GM18861 (cell line): ENCODE results near the gene GJB3.
"Not testable (repeated sequence)": the region's sequence is repeated elsewhere in the genome, so short reads cannot be mapped to it uniquely, and the experiment has no call there.

ENCODE experiments used
- ATAC-seq: cut with Tn5 transposase; IDR thresholded peaks from one replicate; pipeline ENCODE4 v1.9.1; 2021; ENCODE audit not compliant: unreplicated experiment

GJB3 gene

DNA sequence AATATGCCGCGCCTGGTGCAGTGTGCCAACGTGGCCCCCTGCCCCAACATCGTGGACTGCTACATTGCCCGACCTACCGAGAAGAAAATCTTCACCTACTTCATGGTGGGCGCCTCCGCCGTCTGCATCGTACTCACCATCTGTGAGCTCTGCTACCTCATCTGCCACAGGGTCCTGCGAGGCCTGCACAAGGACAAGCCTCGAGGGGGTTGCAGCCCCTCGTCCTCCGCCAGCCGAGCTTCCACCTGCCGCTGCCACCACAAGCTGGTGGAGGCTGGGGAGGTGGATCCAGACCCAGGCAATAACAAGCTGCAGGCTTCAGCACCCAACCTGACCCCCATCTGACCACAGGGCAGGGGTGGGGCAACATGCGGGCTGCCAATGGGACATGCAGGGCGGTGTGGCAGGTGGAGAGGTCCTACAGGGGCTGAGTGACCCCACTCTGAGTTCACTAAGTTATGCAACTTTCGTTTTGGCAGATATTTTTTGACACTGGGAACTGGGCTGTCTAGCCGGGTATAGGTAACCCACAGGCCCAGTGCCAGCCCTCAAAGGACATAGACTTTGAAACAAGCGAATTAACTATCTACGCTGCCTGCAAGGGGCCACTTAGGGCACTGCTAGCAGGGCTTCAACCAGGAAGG is 4.3 kb downstream of the GJB3 start:
- ATAC-seq = no peak

DNA sequence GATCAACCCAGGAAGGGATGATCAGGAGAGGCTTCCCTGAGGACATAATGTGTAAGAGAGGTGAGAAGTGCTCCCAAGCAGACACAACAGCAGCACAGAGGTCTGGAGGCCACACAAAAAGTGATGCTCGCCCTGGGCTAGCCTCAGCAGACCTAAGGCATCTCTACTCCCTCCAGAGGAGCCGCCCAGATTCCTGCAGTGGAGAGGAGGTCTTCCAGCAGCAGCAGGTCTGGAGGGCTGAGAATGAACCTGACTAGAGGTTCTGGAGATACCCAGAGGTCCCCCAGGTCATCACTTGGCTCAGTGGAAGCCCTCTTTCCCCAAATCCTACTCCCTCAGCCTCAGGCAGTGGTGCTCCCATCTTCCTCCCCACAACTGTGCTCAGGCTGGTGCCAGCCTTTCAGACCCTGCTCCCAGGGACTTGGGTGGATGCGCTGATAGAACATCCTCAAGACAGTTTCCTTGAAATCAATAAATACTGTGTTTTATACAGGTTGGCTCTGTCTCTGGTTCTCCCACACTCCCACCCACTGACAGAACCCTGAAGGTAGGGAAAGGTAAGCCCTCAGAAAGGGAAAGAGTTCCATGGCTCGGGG is 5.0 kb downstream of the GJB3 start:
- ATAC-seq = no peak

DNA sequence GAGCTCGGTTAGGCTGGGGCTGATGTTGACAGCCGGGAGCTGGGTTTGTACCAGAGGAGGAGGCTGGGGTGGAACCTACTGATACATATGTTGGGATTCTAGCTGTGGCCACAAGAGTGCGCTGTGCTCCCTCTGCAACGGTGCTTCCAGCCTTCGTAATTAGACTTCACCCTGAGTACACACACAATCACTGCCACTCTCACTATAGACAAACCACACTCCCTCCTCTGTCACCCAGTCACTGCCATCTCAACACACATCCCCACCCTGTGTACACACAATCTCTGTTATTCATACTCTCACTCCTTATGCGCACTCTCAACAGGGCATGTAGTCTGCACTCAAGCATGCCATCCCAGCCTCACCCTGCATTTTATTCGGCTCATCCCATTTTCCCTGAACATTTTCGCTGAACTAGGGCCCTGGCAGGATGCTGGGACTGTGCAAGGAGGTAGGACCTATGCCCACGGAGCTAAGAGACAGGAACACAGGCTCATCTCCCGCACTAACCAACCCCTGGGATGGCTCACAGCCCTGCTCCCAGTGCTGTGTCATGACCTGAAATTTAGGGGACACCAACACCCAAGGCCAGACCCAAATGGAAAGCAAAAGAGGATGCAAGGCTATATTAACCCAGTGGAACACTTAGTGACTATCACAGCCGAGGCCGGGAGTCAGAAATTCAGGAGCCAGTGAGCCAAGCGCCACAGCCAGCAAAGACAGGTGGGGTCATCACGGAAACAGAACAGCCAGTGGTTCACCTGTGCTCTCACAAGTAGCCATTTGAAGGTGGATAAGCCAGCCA is 5.7 kb downstream of the GJB3 start:
- ATAC-seq = no peak

DNA sequence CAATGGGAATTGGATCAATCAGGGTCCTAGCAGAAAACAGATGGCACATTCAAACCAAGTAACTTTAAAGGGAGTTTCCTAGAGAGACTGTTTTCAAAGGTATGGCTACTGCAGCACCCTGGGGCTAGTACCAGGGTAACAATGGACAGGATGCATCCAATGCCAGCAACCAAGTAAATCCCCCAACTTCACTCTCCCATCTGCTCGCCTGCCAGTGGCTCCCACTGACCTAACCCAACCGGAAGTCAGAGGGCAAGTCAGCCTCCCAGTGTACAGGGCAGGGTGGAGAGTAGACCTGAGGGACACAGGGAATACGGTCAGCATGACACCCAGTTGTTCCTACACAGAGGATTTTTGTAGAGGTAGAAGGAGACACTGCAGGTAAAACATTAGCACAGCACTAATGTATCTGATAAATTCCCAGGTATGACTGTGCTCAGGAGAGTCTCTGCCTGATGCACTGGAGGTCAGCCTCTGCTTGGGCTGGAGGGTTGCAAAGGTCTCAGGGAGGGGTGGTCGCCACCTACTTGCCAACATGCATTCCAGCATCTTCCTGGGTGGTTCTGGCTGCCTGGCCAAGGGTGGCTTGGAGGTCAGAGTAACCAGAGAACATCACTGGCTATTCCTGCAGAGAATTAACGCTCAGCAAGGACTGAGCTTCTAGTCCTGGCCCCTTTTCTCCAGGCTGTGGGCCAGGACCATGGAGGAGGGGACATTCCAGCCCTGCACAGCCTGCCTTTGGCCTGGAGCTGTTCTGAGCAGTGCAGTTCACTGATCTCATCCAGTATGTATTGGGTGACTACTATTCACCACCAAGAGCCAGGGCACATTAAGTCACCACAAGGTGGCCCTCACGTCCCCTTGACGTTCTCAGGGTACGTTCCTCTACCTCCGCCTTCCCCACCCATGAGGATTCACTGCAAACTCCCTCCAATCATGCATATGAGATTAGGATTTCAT is 6.7 kb downstream of the GJB3 start:
- ATAC-seq = no peak

DNA sequence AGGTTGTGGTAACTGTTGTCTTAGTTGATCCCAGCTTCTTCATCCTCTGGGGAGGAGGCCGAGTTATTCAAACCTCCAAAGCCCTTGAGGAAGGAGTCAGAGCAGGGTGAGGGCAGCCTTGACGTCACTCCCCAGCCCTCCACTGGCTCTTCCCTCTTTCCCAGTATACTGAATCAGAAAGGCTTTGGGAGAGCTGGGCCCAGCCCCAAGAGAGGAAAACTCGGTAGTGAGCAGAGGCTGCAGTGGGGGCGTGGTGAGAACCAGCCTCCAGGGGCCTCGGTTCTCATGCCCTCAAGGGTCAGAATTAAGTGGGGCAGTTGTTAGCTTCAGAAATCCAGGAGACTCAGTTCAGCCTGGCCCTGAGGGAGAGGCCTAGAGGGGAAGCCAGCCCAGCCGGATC is 10.0 kb downstream of the GJB3 start:
- ATAC-seq = no peak

DNA sequence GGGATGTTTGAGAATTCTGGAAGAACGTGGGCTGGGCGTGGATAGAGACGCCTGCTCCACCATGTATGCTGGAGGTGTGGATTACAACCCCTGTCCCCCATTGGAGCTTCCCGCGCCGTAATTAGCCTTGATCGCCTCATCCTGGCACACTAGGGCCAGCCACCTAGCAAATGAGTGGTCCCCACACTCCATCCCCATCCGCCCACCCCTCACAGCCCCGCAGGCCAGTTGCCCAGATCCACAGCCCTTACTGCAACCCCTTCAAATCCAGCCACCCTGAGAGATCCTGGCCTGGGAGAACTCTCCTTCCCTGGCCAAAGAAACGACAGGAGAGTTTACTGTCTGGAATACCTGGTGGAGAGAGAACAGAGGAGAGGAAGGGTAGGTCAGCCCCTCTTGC is 11.4 kb downstream of the GJB3 start:
- no peak for ATAC-seq

DNA sequence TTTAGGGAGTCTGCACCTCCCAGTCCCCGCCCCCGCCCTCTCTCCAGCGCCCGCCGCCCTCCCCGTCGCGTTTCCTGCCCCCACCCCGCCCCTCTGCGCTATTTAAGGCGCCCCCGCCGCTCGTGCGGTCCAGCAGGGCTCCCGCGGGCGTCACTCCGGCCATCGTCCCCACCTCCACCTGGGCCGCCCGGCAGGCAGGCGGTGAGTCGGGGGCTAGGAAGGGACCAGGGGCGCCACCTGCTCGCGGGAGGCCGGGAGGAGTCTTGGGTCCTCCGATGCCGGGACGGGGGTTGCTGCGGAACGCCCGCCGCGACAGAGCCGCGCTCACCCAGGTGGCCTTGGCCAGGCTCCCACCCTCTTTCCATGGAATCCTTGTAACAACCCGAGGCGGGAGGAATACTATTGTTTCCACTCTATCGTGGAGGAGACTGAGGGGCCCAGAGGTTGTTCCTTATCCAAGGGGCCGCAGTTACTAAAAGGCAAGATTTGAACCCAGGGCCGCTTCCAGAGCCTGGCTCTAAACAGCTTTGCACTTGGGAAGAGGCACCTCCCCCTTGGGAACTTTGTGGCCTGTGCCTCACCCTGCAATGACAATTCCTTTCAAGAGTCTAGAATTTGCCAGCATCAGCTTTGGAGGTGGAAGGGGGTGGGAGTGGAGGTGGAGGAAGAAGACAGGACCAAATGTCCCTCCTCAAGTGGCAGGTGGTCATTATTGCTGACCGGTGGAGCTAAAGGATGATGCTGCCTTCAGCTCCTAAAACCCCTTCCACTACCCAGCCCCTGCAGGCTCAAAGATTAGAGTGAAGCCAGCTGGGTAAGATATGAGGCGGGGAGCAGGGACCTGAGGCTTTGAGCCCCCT is 12.1 kb downstream of the GJB3 start, which contains the start of gene GJA4:
Gene GJA4, plus strand, starts transcription at position 132 of the 860 bp plus-strand sequence. CDS start 1,215 bp downstream, outside the sequence.
- no peak for ATAC-seq

DNA sequence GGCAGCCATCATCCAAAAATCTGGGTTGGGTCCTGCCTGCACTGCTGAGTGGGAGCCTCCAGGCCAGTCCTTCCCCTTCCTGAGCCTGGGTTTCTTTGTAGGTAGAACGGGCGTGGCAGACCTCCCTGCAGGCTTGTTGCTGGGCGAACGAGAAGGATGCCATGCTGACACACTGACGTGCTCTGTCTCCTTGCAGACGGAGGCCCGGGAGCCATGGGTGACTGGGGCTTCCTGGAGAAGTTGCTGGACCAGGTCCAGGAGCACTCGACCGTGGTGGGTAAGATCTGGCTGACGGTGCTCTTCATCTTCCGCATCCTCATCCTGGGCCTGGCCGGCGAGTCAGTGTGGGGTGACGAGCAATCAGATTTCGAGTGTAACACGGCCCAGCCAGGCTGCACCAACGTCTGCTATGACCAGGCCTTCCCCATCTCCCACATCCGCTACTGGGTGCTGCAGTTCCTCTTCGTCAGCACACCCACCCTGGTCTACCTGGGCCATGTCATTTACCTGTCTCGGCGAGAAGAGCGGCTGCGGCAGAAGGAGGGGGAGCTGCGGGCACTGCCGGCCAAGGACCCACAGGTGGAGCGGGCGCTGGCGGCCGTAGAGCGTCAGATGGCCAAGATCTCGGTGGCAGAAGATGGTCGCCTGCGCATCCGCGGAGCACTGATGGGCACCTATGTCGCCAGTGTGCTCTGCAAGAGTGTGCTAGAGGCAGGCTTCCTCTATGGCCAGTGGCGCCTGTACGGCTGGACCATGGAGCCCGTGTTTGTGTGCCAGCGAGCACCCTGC is 13.2 kb downstream of the GJB3 start:
- no peak for ATAC-seq

DNA sequence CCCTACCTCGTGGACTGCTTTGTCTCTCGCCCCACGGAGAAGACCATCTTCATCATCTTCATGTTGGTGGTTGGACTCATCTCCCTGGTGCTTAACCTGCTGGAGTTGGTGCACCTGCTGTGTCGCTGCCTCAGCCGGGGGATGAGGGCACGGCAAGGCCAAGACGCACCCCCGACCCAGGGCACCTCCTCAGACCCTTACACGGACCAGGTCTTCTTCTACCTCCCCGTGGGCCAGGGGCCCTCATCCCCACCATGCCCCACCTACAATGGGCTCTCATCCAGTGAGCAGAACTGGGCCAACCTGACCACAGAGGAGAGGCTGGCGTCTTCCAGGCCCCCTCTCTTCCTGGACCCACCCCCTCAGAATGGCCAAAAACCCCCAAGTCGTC is 13.8 kb downstream of the GJB3 start:
- ATAC-seq = no peak

DNA sequence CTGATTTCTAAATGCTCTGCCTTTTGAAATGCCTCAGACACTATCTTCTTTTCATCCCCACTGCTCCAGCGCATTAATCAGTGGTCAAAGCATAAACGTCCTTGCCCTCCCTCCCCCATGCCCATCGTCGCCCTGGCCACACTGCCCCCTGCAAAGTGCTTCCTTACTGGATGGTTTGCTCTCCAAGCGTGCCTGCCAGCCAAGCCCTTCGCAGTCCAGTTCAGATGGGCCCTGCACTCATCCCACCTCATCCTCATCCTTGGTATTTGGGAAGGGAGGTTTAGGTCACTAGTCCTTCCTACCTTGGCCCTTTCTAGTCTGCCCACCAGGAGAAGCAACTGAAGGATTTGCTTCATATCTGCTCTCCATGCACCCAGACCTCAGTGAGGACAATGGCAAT is 14.9 kb downstream of the GJB3 start:
- ATAC-seq = no peak

DNA sequence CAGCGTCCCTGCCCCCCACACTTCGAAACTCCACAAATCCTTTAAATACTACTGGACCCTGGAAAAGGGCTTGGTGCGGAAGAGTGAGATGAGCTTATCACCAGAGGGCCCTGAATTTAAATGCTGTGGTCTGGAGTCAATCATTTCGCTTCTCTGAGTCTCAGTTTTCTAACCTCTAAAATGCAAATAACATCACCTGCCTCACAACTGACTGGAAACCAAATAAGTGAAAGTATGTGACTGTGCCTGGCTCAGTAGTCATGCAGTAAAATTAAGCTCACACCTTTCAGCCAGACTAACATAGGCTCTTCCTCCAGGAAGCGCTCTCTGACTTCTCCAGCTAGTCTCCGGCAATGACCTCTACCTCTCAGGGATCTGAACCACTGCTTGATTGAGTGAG is 16.0 kb downstream of the GJB3 start:
- ATAC-seq = peak; percentile 59

DNA sequence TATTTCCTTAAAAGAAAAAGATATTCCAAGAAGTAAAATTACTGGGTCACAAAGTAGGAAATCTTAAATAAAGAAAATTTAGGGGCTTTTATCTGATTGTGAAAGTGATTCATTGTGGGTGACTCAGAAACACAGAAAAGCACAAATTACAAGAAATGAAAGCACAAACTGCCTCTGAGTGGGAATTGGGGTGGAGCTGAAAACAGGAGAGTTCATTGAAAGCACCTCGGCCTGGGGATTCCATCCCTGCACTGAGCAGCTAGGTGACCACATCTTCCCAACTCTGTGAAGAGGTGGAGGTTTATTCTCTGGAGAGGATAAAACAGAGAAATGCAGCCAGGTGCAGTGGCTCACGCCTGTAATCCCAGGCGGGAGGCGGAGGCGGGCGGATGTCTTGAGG is 19.2 kb downstream of the GJB3 start:
- no peak for ATAC-seq

DNA sequence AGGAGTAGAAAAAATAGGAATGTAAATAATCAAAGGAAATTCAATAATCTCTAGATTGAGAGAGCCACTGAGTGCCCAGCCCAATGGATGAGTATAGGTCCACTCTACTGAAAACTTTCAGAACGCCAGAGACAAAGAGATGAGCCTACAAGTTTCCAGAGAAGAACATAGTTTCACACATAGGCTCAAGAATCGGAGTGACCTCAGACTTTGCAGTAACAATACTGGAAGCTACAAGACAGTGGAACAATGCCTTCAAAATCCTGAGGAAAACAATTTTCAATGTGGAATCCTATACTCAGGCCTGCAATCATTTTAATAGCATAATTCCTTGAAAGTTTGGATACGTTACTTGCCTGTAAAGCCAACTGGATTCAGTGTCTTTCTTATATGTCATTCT is 22.8 kb downstream of the GJB3 start:
- ATAC-seq = no peak

DNA sequence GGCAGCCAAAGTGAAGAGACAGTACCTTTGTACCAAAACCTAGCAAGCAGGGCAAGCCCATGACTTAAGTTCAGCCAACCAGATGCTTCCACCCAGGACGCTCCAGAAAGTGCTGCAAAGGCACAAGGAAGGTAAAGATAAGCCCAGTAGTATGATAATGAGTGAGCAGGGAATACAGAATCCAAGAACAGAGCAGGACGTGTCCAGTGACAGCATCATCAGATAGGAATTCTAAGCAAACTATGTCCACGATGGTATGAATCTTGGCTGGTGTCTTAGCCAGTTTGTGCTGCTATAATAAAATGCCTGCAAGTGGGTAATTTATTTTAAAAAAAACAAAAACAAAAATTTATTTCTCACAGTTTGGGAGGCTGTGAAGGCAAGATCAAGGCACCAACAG is 25.4 kb downstream of the GJB3 start:
- no peak for ATAC-seq

DNA sequence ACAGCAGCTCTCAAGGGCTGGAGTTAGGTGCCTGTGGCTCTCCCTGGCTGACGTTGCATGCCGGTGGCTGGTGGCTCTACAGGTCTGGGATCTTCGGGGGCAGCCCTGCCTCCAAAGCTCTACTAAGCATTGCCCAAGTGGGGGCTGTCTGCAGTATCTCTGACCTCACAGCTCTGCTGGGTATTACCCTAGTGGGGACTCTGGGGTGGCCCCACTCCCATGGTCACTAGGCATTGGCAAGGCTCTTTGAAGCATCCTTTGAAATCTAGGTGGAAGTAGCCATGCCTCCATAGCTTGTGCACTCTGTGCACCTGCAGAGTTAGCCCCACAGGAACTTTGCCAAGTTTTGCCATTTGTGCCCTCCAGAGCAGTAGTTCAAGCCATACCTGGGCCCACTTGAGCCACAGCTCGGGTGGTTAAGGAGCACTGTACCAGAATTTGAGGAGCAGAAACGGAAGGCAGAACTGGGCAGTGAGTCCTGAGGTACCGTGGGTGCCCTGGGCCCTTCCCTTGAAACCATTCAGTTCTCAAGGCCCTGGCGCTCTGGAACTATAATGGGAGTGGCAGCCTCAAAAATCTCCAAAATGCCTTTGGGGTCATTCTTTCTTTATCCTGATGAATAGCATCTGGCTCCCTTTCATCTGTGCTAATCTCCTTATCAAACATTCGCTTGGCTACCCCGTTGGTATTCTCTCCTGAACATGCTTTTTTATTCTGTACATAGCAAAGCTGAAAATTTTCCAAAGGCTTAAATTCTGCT is 27.2 kb downstream of the GJB3 start:
- ATAC-seq = no peak

DNA sequence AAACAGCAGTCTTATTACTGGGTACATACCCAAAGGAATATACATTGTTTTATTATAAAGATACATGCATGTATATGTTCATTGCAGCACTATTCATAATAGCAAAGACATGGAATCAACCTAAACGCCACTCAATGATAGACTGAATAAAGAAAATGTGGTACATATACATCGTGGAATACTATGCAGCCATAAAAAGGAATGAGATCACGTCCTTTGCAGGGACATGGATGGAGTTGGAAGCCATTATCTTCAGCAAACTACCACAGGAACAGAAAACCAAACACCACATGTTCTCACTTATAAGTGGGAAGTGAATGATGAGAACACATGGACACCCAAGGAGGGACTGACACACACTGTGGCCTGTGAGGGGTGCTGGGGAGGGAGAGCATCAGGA is 29.8 kb downstream of the GJB3 start:
- ATAC-seq = not testable (repeated sequence)

DNA sequence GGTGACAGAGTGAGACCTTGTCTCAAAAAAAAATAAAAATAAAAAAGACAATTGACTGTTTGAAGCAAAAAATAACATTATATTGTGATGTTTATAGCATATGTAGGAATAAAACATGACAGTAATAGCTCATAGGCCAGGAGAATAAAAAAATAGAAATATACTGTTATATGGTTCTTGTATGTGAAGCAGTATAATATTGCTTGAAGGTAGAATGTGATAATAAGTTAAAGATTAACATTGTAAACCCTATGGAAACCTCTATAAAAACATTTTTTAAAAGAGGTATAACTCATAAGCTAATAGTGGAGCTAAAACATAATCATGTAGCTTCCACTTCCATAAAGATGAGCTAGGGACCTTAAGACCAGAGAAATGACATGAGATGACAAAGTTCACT is 35.3 kb downstream of the GJB3 start:
- no peak for ATAC-seq

DNA sequence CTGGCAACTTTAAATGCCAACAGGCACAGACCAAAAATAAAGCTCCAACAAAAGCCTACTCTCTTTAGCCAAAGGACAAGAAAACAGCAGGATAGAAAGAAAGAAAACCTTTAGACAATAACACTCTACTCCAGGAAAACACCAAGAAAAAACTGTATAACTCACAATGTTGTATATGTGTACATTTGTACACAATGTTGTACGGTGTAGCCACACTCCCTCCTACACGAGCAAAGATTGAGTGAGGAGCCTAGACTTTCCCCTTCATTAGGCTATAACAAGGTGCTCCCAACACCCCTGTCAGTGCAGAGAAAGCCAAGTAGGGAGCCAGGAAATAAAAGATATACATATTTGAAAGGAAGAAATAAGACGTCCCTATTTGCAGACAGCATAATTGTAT is 35.8 kb downstream of the GJB3 start:
- no peak for ATAC-seq

DNA sequence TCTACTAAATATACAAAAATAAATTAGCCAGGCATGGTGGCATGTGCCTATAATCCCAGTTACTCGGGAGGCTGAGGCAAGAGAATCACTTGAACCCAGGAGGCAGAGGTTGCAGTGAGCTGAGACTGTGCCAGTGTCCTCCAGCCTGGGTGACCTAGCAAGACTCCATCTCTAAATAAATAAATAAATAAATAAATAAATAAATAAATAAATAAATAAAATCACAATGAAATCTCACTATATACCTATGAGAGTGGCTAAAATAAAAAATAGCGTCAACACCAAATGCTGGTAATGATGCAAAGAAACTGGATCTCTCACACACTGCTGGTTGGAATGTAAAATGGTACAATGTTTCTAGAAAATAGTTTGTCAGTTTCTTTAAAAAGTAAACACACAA is 37.8 kb downstream of the GJB3 start:
- not testable (repeated sequence) for ATAC-seq
